Neural progenitor cell (in vitro differentiated cells): ENCODE data around the gene GGT7. TPM values are rescaled to one million over a fixed set of nuclear protein-coding genes. Genes with fewer than 3 reads are reported as not detected.

ENCODE experiments used
- DNase-seq: peaks from one replicate; pipeline ENCODE4 v3.0.0-alpha.2; 2016; ENCODE audit warnings: low spot score
- H2AFZ ChIP-seq: fragments of 200-600 bp; sonication (generic); replicated peaks from 2 replicates; pipeline ENCODE4 v1.6.1; 2016; ENCODE audit warnings: antibody characterized with exemption
- H3F3A ChIP-seq: fragments of 200-600 bp; sonication (generic); 2 replicates; pipeline ENCODE4 v1.6.1; 2016; ENCODE audit warnings: antibody characterized with exemption, low read depth
- H3K27ac ChIP-seq: fragments of 200-600 bp; sonication (generic); 2 replicates; pipeline ENCODE4 v1.5.1; 2016; ENCODE audit warnings: mild to moderate bottlenecking
- H3K27me3 ChIP-seq: fragments of 200-600 bp; sonication (generic); 2 replicates; pipeline ENCODE4 v1.6.1; 2016; ENCODE audit warnings: mild to moderate bottlenecking, moderate library complexity
- H3K36me3 ChIP-seq: fragments of 200-600 bp; sonication (generic); 2 replicates; pipeline ENCODE4 v1.5.1; 2016
- H3K4me1 ChIP-seq: fragments of 200-600 bp; sonication (generic); 2 replicates; pipeline ENCODE4 v1.6.1; 2016; ENCODE audit warnings: mixed run types
- H3K4me2 ChIP-seq: fragments of 200-600 bp; sonication (generic); 2 replicates; pipeline ENCODE4 v1.6.1; 2016
- H3K4me3 ChIP-seq: fragments of 200-600 bp; sonication (generic); 2 replicates; pipeline ENCODE4 v1.5.1; 2016
- H3K79me2 ChIP-seq: fragments of 200-600 bp; sonication (generic); 2 replicates; pipeline ENCODE4 v1.6.1; 2016; ENCODE audit warnings: low read depth
- H3K9ac ChIP-seq: fragments of 200-600 bp; sonication (generic); 2 replicates; pipeline ENCODE4 v1.6.1; 2016
- H3K9me3 ChIP-seq: fragments of 200-600 bp; sonication (generic); 2 replicates; pipeline ENCODE4 v1.5.1; 2016; ENCODE audit warnings: low read depth
- H4K20me1 ChIP-seq: fragments of 200-600 bp; sonication (generic); 2 replicates; pipeline ENCODE4 v1.6.1; 2016; ENCODE audit warnings: low read depth
- H3K27ac Mint-ChIP-seq: 3 replicates; pipeline ENCODE4 v1.8.0; 2021; ENCODE audit warnings: mixed read lengths
- H3K27me3 Mint-ChIP-seq: 2 replicates; pipeline ENCODE4 v1.8.0; 2022; ENCODE audit warnings: low read depth, mild to moderate bottlenecking, inconsistent platforms, moderate library complexity, mixed read lengths; ENCODE audit not compliant: insufficient read depth
- H3K36me3 Mint-ChIP-seq: 3 replicates; pipeline ENCODE4 v1.8.0; 2021; ENCODE audit warnings: mixed read lengths
- H3K4me1 Mint-ChIP-seq: 3 replicates; pipeline ENCODE4 v1.8.0; 2021; ENCODE audit warnings: mixed read lengths
- H3K4me3 Mint-ChIP-seq: 3 replicates; pipeline ENCODE4 v1.8.0; 2021; ENCODE audit warnings: mild to moderate bottlenecking, moderate library complexity, mixed read lengths
- H3K9me3 Mint-ChIP-seq: 3 replicates; pipeline ENCODE4 v1.8.0; 2020; ENCODE audit warnings: mixed read lengths
- CTCF ChIP-seq: fragments of 200-600 bp; sonication (generic); IDR thresholded peaks from 2 replicates; pipeline ENCODE4 v1.5.1; 2017; ENCODE audit warnings: antibody characterized with exemption, mild to moderate bottlenecking
- EZH2 ChIP-seq: fragments of 200-600 bp; sonication (generic); IDR thresholded peaks from 2 replicates; pipeline ENCODE4 v1.6.1; 2017; ENCODE audit warnings: antibody characterized with exemption, mild to moderate bottlenecking, moderate library complexity
- EZH2phosphoT487 ChIP-seq: fragments of 200-600 bp; sonication (generic); IDR thresholded peaks from 2 replicates; pipeline ENCODE4 v1.6.1; 2017; ENCODE audit warnings: antibody characterized with exemption
- total RNA-seq: library from RNA; depleted of rRNA; stranded (reverse); fragments of >200 nt; gene quantifications from 2 replicates; pipeline ENCODE4 v1.2.3, GENCODE V29; 2015; ENCODE audit warnings: low replicate concordance

GGT7 gene
- total RNA-seq, 1 donor from 2014 or later: 9.1 TPM

DNA sequence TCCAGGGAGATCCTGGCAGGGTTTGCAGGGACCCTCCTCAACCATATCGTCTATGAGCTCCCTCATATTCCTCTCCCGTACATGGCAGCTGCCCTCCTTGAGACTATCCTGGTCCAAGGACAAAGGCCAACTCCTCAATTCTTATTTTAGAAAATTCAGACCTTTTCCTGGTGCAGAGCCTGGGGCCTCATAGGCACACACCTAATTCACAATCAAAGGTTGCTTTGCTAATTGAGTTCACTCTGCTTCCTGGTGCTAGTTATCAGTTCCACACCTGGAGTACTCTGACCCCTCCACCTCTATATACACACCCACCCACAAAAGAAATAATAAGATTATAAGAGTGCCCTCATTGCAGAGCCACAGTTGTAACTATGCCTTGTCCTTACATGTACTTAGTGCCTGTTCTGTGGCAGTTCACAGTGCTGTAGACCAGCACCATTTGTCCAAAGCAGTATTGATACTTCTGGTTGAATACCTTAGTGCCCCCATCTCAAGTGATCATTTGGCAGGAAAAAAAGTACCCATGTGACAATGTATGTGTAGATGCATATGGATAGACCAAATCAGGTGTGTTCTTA lies 44.2 kb upstream of the GGT7 start:
- Mint-ChIP-seq H3K36me3 (peaks cover 17% of the 10 kb centered on the region), H3K4me1 (no peaks in the 10 kb centered on the region), H3K4me3 (no peak overlapping the region), H3K27ac (no peak overlapping the region), H3K9me3 (no peaks in the 10 kb centered on the region), H3K27me3 (no peaks in the 10 kb centered on the region)
- H4K20me1 ChIP-seq: no peaks in the 10 kb centered on the region
- H3F3A ChIP-seq: no peaks in the 10 kb centered on the region
- no peak overlapping the region for H3K4me3 ChIP-seq
- no peaks in the 10 kb centered on the region for H3K27me3 ChIP-seq
- H3K36me3 ChIP-seq: no peaks in the 10 kb centered on the region
- H3K9ac ChIP-seq: no peak overlapping the region
- no peaks in the 10 kb centered on the region for H3K4me1 ChIP-seq
- H3K27ac ChIP-seq: no peak overlapping the region
- H3K4me2 ChIP-seq: no peak overlapping the region
- no peaks in the 10 kb centered on the region for H3K79me2 ChIP-seq
- no peak for TF ChIP-seq EZH2
- no peak for TF ChIP-seq EZH2phosphoT487
- no peak for TF ChIP-seq CTCF
- H2AFZ ChIP-seq: no peak overlapping the region
- no peaks in the 10 kb centered on the region for H3K9me3 ChIP-seq
- no peak for DNase-seq

GRCh38 chr20:34915749-34916455 lies 43.2 kb upstream of the GGT7 start:
- H3K27me3 Mint-ChIP-seq: peaks cover 3% of the 10 kb centered on the region
- H3K36me3 Mint-ChIP-seq: peaks cover 17% of the 10 kb centered on the region

GRCh38 chr20:34915131-34915530 lies 42.5 kb upstream of the GGT7 start:
- H3K4me3 ChIP-seq: no peak overlapping the region
- no peak for DNase-seq
- H3K4me1 ChIP-seq: no peaks in the 10 kb centered on the region
- H3K4me2 ChIP-seq: no peak overlapping the region
- no peak overlapping the region for H3K4me3 Mint-ChIP-seq
- H3K27ac ChIP-seq: no peak overlapping the region
- H3K27me3 ChIP-seq: no peaks in the 10 kb centered on the region
- no peaks in the 10 kb centered on the region for H3K79me2 ChIP-seq
- no peak overlapping the region for H3K27ac Mint-ChIP-seq
- no peaks in the 10 kb centered on the region for H3F3A ChIP-seq
- no peaks in the 10 kb centered on the region for H3K36me3 ChIP-seq
- H3K27me3 Mint-ChIP-seq: peaks cover 3% of the 10 kb centered on the region
- H4K20me1 ChIP-seq: no peaks in the 10 kb centered on the region
- TF ChIP-seq EZH2: no peak
- TF ChIP-seq CTCF: no peak
- no peak for TF ChIP-seq EZH2phosphoT487
- H3K36me3 Mint-ChIP-seq: peaks cover 12% of the 10 kb centered on the region
- H3K9me3 ChIP-seq: no peaks in the 10 kb centered on the region
- H3K9ac ChIP-seq: no peak overlapping the region
- no peak overlapping the region for H2AFZ ChIP-seq
- no peaks in the 10 kb centered on the region for H3K4me1 Mint-ChIP-seq
- H3K9me3 Mint-ChIP-seq: no peaks in the 10 kb centered on the region

More at GRCh38 chr20:34915749-34916455, 43.2 kb upstream of the GGT7 start:
- H3K9me3 ChIP-seq: no peaks in the 10 kb centered on the region
- no peaks in the 10 kb centered on the region for H3K9me3 Mint-ChIP-seq
- no peaks in the 10 kb centered on the region for H3K4me1 ChIP-seq
- DNase-seq: no peak
- TF ChIP-seq CTCF (no peak), EZH2 (no peak)
- H3K4me1 Mint-ChIP-seq: no peaks in the 10 kb centered on the region
- H2AFZ ChIP-seq: no peak overlapping the region
- no peaks in the 10 kb centered on the region for H3K27me3 ChIP-seq
- H3K36me3 ChIP-seq: no peaks in the 10 kb centered on the region
- no peak overlapping the region for H3K27ac Mint-ChIP-seq
- H3K79me2 ChIP-seq: no peaks in the 10 kb centered on the region
- no peaks in the 10 kb centered on the region for H4K20me1 ChIP-seq
- H3K4me3 ChIP-seq: no peak overlapping the region
- H3K4me2 ChIP-seq: no peak overlapping the region
- H3K4me3 Mint-ChIP-seq: no peak overlapping the region
- H3F3A ChIP-seq: no peaks in the 10 kb centered on the region
- no peak overlapping the region for H3K27ac ChIP-seq
- no peak overlapping the region for H3K9ac ChIP-seq
